Thyroid gland (tissue), 4 donors: ENCODE measurements around the gene SETBP1.

Experiments used
- CTCF ChIP-seq, 6 experiments: fragments of 200-600 bp in 3 of 6; fragments of 450-650 bp in 3 of 6; sonication (generic) in 3 of 6; IDR thresholded peaks; one replicate each; pipeline ENCODE4 v1.5.1; 2016 to 2019; ENCODE audit warnings: antibody characterized with exemption in 6 of 6, mild to moderate bottlenecking in 2 of 6, inconsistent platforms in 1 of 6, moderate library complexity in 1 of 6
- POLR2A ChIP-seq, 2 donors: fragments of 450-650 bp; IDR thresholded peaks; one replicate each; pipeline ENCODE4 v1.6.1; 2017; ENCODE audit warnings: antibody characterized with exemption in 2 of 2, mild to moderate bottlenecking in 2 of 2, moderate library complexity in 1 of 2

GRCh38 chr18:44697315-44697714 is 16.6 kb downstream of the SETBP1 start:
- TF ChIP-seq POLR2A (IDR thresholded peaks at IDR 0.05) (no peak), CTCF (IDR thresholded peaks at IDR 0.05) (no peak)
